Endothelial cell of umbilical vein (primary cell): Measurements from ENCODE around the gene CPSF7. TPM values are rescaled to one million over a fixed set of nuclear protein-coding genes. Genes with fewer than 3 reads are reported as not detected.

Experiments used
- Bru-seq: library from RNA; stranded (reverse); fragments of 400-500 nt; gene quantifications from one replicate; lab custom pipeline; 2021; lab: Mats Ljungman, UMichigan
- BruChase-seq, 2 experiments: library from RNA; stranded (reverse); fragments of 400-500 nt; gene quantifications; one replicate each; lab custom pipeline; 2021; lab: Mats Ljungman, UMichigan
- BruUV-seq: library from RNA; stranded (reverse); fragments of 400-500 nt; replicated peaks from 2 replicates; lab custom pipeline; 2021; lab: Mats Ljungman, UMichigan
- CTCF ChIA-PET: fragments of 300-600, 350-600 bp; sonication (Branson Sonifier 250); formaldehyde crosslinking; loops from one replicate; lab custom pipeline; 2021; ENCODE audit warnings: antibody characterized with exemption, inconsistent platforms; lab: Charles Lee
- POLR2A ChIA-PET: fragments of 300-600, 350-600 bp; sonication (Branson Sonifier 250); formaldehyde crosslinking; loops from one replicate; lab custom pipeline; 2021; ENCODE audit warnings: antibody characterized with exemption, inconsistent platforms; lab: Charles Lee
- DNase-seq: peaks from one replicate; pipeline ENCODE4 v3.0.0-alpha.2; 2011; ENCODE audit warnings: low read depth, low spot score
- FAIRE-seq: peaks from 2 replicates; lab custom pipeline; 2011; peaks lifted over from hg19 to GRCh38; lab: Jason Lieb, UNC
- H2AFZ ChIP-seq: 2 replicates; pipeline ENCODE4 v1.6.0; 2012; ENCODE audit warnings: low read depth, low read length, control low read depth, inconsistent platforms
- H3K27ac ChIP-seq: 2 replicates; pipeline ENCODE4 v1.5.1; 2011; ENCODE audit warnings: low read depth, mild to moderate bottlenecking, control low read depth, low read length, moderate library complexity; ENCODE audit not compliant: insufficient read depth
- H3K27me3 ChIP-seq, 2 experiments: 2 replicates each; pipeline versions ENCODE4 v1.6.0 to v1.6.1; 2011; ENCODE audit warnings: low read length in 2 of 2, mixed read lengths in 1 of 2; ENCODE audit not compliant: control insufficient read depth in 2 of 2, insufficient read depth in 2 of 2
- H3K36me3 ChIP-seq, 2 experiments: 2 replicates in 1 of 2; 3 replicates in 1 of 2; pipeline ENCODE4 v1.5.1; 2011; ENCODE audit warnings: low read length in 2 of 2, mild to moderate bottlenecking in 1 of 2, moderate library complexity in 1 of 2; ENCODE audit not compliant: control insufficient read depth in 2 of 2, insufficient read depth in 2 of 2; ENCODE audit errors: extremely low read depth in 1 of 2
- H3K4me1 ChIP-seq: 3 replicates; pipeline ENCODE4 v1.5.1; 2011; ENCODE audit warnings: mild to moderate bottlenecking, low read length; ENCODE audit not compliant: control insufficient read depth, insufficient read depth; ENCODE audit errors: extremely low read depth
- H3K4me2 ChIP-seq: 2 replicates; pipeline ENCODE4 v1.6.1; 2011; ENCODE audit warnings: low read length, control low read depth, mixed read lengths; ENCODE audit not compliant: insufficient read depth
- H3K4me3 ChIP-seq, 3 experiments: fragments of 200-600 bp in 1 of 3; sonication (generic), shearing (Covaris generic) in 1 of 3; replicated peaks in 1 of 3; 2 replicates each; pipeline ENCODE4 v1.5.1; 2011 to 2016; ENCODE audit warnings: control low read depth in 3 of 3, low read length in 3 of 3, mild to moderate bottlenecking in 2 of 3, inconsistent platforms in 1 of 3, low read depth in 1 of 3, moderate library complexity in 1 of 3; ENCODE audit not compliant: insufficient read depth in 1 of 3
- H3K79me2 ChIP-seq: 2 replicates; pipeline ENCODE4 v1.6.0; 2012; ENCODE audit warnings: low read length, inconsistent platforms; ENCODE audit not compliant: control insufficient read depth, insufficient read depth
- H3K9ac ChIP-seq: replicated peaks from 2 replicates; pipeline ENCODE3; 2011; ENCODE audit warnings: low read length, control low read depth; ENCODE audit not compliant: insufficient read depth; ENCODE audit errors: extremely low read depth
- H3K9me1 ChIP-seq: replicated peaks from 3 replicates; pipeline ENCODE4 v1.6.0; 2011; ENCODE audit warnings: mild to moderate bottlenecking, low read length; ENCODE audit not compliant: control insufficient read depth, insufficient read depth; ENCODE audit errors: extremely low read depth
- H3K9me3 ChIP-seq: replicated peaks from 2 replicates; pipeline ENCODE4 v1.5.1; 2012; ENCODE audit warnings: low read length, inconsistent platforms; ENCODE audit not compliant: control insufficient read depth, insufficient read depth
- H4K20me1 ChIP-seq: replicated peaks from 2 replicates; pipeline ENCODE3; 2011; ENCODE audit warnings: mild to moderate bottlenecking, low read length; ENCODE audit not compliant: control insufficient read depth, insufficient read depth; ENCODE audit errors: extremely low read depth
- CTCF ChIP-seq, 2 donors: IDR thresholded peaks; 1 replicate in 1 of 2; 2 replicates in 1 of 2; pipeline ENCODE4 v1.5.1; 2011; ENCODE audit warnings: low read length in 2 of 2, mild to moderate bottlenecking in 2 of 2, moderate library complexity in 2 of 2, control low read depth in 1 of 2, inconsistent platforms in 1 of 2, low read depth in 1 of 2; ENCODE audit not compliant: insufficient read depth in 1 of 2; ENCODE audit errors: extremely low read depth in 1 of 2
- EZH2 ChIP-seq: IDR thresholded peaks from 2 replicates; pipeline ENCODE4 v1.6.1; 2012; ENCODE audit warnings: borderline replicate concordance, low read depth, mild to moderate bottlenecking, moderate library complexity, low read length, inconsistent platforms; ENCODE audit not compliant: severe bottlenecking
- FOS ChIP-seq: IDR thresholded peaks from 2 replicates; pipeline ENCODE4 v1.6.1; 2011; ENCODE audit warnings: mild to moderate bottlenecking, low read length, moderate library complexity, borderline replicate concordance; ENCODE audit not compliant: insufficient read depth
- GATA2 ChIP-seq: IDR thresholded peaks from 2 replicates; pipeline ENCODE4 v1.7.0; 2011; ENCODE audit warnings: low read depth, mild to moderate bottlenecking, moderate library complexity, mixed read lengths, low read length; ENCODE audit not compliant: insufficient read length, insufficient read depth
- MAX ChIP-seq: IDR thresholded peaks from 2 replicates; pipeline ENCODE4 v1.6.1; 2011; ENCODE audit not compliant: insufficient read depth, insufficient read length
- MYC ChIP-seq: IDR thresholded peaks from one replicate; pipeline ENCODE4 v1.6.1; 2011; ENCODE audit warnings: mild to moderate bottlenecking, low read depth, low read length
- POLR2A ChIP-seq: IDR thresholded peaks from 2 replicates; pipeline ENCODE4 v1.6.1; 2012; ENCODE audit warnings: low read depth, mild to moderate bottlenecking, control low read depth, low read length
- POLR2AphosphoS5 ChIP-seq: IDR thresholded peaks from 2 replicates; pipeline ENCODE4 v1.6.1; 2012; ENCODE audit warnings: low read depth, mild to moderate bottlenecking, control low read depth, low read length, moderate library complexity; ENCODE audit not compliant: insufficient read depth
- dilution Hi-C: fragments of 300-500 bp; cut with MboI; formaldehyde crosslinking; loops from one replicate; pipeline ENCODE4 v1.15.0; 2019; ENCODE audit warnings: low sequenced_read_pairs; ENCODE audit not compliant: extremely low pct_ligation_motif_present
- intact Hi-C: fragments of 100-400 bp; cut with micrococcal nuclease; formaldehyde crosslinking; loops from one replicate; pipeline ENCODE4 v1.10.0; 2022
- long read RNA-seq: library from polyadenylated mRNA; stranded (forward); transcript quantifications from one replicate; pipeline ENCODE4 v2.0.0, GENCODE V29; 2021
- polyA minus RNA-seq, 3 experiments: library from RNA; depleted of rRNA, polyadenylated mRNA; stranded (reverse); fragments of >200 nt; gene quantifications; 1 replicate in 1 of 3; 2 replicates in 2 of 3; pipeline ENCODE4 v1.2.3, GENCODE V29; 2011
- polyA plus RNA-seq, 4 experiments: library from polyadenylated mRNA; depleted of rRNA in 3 of 4; stranded (reverse) in 3 of 4; unstranded in 1 of 4; fragments of >200 nt; gene quantifications; 2 replicates each; pipeline versions ENCODE4 v1.2.1 to v1.2.3, GENCODE V29; 2011 to 2012; ENCODE audit warnings: missing spikeins in 1 of 4
- total RNA-seq: library from RNA; stranded (reverse); gene quantifications from 2 replicates; pipeline ENCODE4 v1.2.3, GENCODE V29; 2021

Gene CPSF7
- total RNA-seq (77.0 and 78.2 TPM in 2 replicates), polyA plus RNA-seq (87.5 and 88.4 TPM in 2 replicates), polyA minus RNA-seq (92.7 and 97.6 TPM in 2 replicates), Bru-seq, nascent RNA (percentile 93 among the genes with signal in this experiment), BruChase-seq, experiment 1, labeled RNA remaining after a 6-hour chase (percentile 89 among the genes with signal in this experiment), BruChase-seq, experiment 2, labeled RNA remaining after a 2-hour chase (percentile 94 among the genes with signal in this experiment)
- 40.2 and 40.9 TPM in 2 replicates for polyA plus RNA-seq (2011; cell fraction: cytosol; rRNA removed)
- 139 and 151 TPM in 2 replicates for polyA plus RNA-seq (2011; cell fraction: nucleus; rRNA removed)
- polyA plus RNA-seq (2012) = 49.9 and 68.2 TPM in 2 replicates
- polyA minus RNA-seq (2011; cell fraction: cytosol; rRNA and poly(A)+ RNA removed) = 38.0 TPM
- polyA minus RNA-seq (2011; cell fraction: nucleus; rRNA and poly(A)+ RNA removed) = 54.0 and 73.6 TPM in 2 replicates
- long read RNA-seq, transcript CPSF7-205 (10 exons, 3,524 nt) = minor isoform, 7 of 44 reads
- long read RNA-seq, transcript CPSF7-202 (10 exons, 3,650 nt) = major isoform, 12 of 44 reads
- long read RNA-seq, partial matches to known transcripts = 5 of 44 reads
- long read RNA-seq, other reads (novel, unspliced or antisense) = 20 of 44 reads

- H3K27me3 ChIP-seq = no peaks in the 10 kb centered on the region
- H3K27ac ChIP-seq = peak within 1 kb of the TSS; percentile 99
- TF ChIP-seq POLR2AphosphoS5 (peak; percentile 92), EZH2 (no peak), GATA2 (no peak), POLR2A (peak; percentile 91), MYC (no peak), FOS (no peak), MAX (peak; percentile 22), CTCF (IDR thresholded peaks at IDR 0.05; ENCODE audit: extremely low read depth in 1 of 2, insufficient read depth in 1 of 2, low read depth in 1 of 2, low read length in 2 of 2) (no peak)
- H3K9ac ChIP-seq = peak within 1 kb of the TSS; percentile 99
- dilution Hi-C loops = no loop called here
- H4K20me1 ChIP-seq = no peaks in the 10 kb centered on the region
- FAIRE-seq (peak; percentile 75), DNase-seq (peak; percentile 94)
- no peaks in the 10 kb centered on the region for H3K9me3 ChIP-seq
- TSS peak; percentile 64 for BruUV-seq
- POLR2A ChIA-PET = no interaction called here
- H3K9me1 ChIP-seq = no peaks in the 10 kb centered on the region
- peak within 1 kb of the TSS; percentile 87 to 100 (median 100) for H3K4me3 ChIP-seq
- H3K4me2 ChIP-seq = peak within 1 kb of the TSS; percentile 100
- peaks cover 20% of the 10 kb centered on the region for H3K4me1 ChIP-seq
- peak within 1 kb of the TSS; percentile 79 for H2AFZ ChIP-seq
- CTCF ChIA-PET = interaction anchor here (0.7 to 1.9 kb wide), 6 partner anchors 9 to 209 kb away, joined by 3 to 21 read pairs (median 5); no protein-coding TSS in a partner anchor
- peaks cover 6 to 15% of the 10 kb centered on the region in 2 experiments for H3K36me3 ChIP-seq
- peaks cover 76% of the 10 kb centered on the region for H3K79me2 ChIP-seq
- intact Hi-C loops = loop anchor here (2.0 kb wide), 1 partner anchor 67 kb away; the partner anchor contains the start of gene TMEM138
Measured at GRCh38 chr11:61429691-61430582, at the start of gene CPSF7, which contains the start of gene SDHAF2. Gene CPSF7, minus strand, starts transcription at chr11:61429975. Its CDS starts 740 bp downstream, at chr11:61429235. Gene SDHAF2, plus strand, starts transcription at chr11:61430124. Its CDS starts 23 bp downstream, at chr11:61430147.
